Measurements from ENCODE around the gene DERL3.

DERL3 gene

GRCh38 chr22:23831261-23831660 lies 7.5 kb downstream of the DERL3 start:
- DNase-seq (ENCODE audit: low read depth): no peak

DNA sequence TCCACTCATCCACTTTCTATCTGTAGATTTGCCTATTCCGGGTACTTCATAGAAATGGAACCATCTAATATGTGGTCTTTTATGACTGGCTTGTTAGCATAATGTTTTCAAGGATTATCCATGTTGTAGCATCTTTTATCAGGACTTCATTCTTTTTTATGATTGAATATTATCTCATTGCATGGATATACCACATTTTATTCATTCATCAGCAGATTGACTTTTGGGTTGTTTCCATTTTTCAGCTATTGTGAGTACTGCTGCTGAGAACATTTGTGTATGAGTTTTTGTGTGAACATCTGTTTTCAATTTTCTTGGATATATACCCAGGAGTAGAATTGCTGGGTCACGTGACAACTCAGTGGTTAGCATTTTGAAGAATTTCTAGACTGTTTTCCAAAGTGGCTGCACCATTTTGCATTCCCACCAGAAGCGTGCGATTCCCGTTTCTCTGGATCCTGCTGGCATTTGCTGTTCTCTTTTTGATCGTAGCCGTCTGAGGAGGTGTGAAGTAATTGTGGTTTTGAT lies 8.9 kb downstream of the DERL3 start:
- DNase-seq (ENCODE audit: low read depth): no peak

DNA sequence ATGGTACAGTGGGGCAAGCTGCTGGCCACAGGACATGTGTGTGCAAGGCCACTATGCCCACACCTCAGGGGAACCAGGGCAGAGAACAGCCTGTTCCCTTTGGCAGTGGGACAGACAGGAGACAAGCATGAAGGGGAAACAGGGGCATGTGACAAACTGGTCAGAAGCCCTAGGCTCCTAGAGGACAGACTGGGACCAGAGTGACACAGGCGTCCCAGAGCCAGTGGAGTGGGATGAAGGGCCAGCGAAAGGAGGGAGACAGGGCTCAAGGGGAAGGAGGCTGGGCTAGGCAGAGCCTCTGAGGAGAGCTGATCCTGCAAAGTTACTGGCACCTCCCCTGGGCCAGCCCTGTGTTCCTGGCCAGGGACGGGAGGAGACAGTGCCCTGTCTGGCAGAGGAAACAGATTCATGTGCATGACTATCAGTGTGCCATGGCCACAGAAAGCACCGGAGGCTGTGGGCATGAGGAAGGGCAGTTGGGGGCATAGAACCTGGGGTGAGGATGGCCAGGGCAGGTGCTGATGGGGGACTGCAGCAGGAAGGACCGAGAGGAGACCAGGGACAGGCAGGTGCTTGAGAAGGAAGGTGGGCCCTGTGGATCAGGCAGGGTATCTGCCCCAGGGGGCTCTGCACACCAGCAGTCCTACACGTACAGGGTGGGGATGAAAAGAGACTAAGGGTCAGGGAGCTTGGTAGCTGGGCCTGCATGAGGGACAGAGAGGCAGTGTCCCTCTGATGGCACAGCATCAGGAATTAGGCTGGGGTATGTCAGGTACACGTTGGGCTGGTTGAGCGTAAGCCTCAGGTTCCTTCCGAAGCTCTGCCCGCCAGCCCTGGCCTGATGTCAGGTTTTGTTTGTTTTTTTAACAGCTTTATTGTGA lies 9.8 kb downstream of the DERL3 start:
- DNase-seq (ENCODE audit: low read depth): no peak

- DNase-seq (ENCODE audit: low read depth): no peak
These were observed 11.3 kb downstream of the DERL3 start for GRCh38 chr22:23827351-23827995.

DNA sequence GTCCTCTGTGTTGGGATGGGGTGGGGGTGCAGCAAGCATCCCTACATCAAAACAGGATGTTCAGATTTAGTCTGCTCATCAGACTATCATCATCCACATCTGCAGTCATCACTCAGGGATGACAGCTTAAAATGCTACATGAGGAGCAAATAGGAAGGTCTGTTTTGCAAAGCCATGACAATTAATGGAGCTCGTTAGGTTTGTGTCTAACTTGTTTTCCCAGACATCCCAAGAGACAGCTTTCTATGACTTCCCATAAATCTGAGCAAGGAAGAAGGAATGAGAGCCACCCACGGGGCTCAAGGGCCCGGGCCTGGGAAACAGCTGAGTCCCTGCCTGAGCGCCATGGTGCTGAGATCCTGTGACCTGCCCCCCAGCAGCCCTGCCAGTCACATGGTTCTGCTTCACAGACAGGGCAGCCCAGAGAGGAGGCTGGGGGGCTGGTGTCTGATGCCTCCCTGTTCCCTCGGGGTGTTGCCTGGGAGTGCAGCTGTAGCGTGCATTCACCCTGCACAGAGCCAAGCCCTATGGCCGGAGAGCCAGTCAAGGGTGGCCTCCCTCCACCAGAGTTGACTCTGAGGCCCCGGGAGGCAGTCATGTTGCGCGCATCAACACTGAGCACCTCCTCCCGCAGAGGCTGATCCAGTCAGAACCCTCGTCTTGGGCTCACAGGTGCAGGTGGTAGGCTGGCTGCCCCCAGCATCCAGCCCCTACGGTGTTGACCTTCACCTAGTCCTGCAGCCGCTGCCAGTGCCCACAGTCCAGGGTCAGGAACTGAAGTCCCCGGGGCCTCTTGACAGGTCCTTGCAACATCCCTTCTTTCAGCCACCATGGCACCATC lies 12.1 kb downstream of the DERL3 start:
- DNase-seq (ENCODE audit: low read depth): no peak

- DNase-seq (ENCODE audit: low read depth): no peak
These were observed 13.4 kb downstream of the DERL3 start for GRCh38 chr22:23825246-23825905.

GRCh38 chr22:23824476-23825245 lies 14.1 kb downstream of the DERL3 start:
- no peak for DNase-seq (ENCODE audit: low read depth)

- DNase-seq (ENCODE audit: low read depth): no peak
These were observed 15.4 kb downstream of the DERL3 start for GRCh38 chr22:23823331-23823791.

- no peak for DNase-seq (ENCODE audit: low read depth)
These were observed 16.6 kb downstream of the DERL3 start for GRCh38 chr22:23822101-23822671.

GRCh38 chr22:23820748-23821211 lies 18.0 kb downstream of the DERL3 start:
- no peak for DNase-seq (ENCODE audit: low read depth)

GRCh38 chr22:23818541-23818940 lies 20.3 kb downstream of the DERL3 start:
- no peak for DNase-seq (ENCODE audit: low read depth)

DNA sequence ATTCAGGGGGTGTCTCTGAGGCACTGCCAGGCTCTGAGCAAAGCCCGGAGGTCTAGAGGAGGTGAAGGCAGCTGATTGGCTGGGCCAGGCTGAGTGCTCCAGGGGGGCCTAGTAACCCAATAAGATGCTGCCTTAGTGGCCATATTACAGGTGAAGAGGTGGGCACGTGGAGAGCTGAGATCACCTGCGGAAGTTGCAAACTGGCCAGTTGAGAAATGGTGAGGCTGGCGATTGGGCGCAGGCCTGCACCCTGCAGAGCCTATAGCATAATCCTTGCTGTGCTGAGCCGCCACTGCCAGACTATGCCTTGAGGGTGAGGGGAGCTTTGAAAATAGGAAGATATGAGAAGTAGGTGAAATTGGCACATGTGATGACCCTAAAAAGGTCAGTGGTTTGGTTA lies 21.7 kb downstream of the DERL3 start:
- no peak for DNase-seq (ENCODE audit: low read depth)

DNA sequence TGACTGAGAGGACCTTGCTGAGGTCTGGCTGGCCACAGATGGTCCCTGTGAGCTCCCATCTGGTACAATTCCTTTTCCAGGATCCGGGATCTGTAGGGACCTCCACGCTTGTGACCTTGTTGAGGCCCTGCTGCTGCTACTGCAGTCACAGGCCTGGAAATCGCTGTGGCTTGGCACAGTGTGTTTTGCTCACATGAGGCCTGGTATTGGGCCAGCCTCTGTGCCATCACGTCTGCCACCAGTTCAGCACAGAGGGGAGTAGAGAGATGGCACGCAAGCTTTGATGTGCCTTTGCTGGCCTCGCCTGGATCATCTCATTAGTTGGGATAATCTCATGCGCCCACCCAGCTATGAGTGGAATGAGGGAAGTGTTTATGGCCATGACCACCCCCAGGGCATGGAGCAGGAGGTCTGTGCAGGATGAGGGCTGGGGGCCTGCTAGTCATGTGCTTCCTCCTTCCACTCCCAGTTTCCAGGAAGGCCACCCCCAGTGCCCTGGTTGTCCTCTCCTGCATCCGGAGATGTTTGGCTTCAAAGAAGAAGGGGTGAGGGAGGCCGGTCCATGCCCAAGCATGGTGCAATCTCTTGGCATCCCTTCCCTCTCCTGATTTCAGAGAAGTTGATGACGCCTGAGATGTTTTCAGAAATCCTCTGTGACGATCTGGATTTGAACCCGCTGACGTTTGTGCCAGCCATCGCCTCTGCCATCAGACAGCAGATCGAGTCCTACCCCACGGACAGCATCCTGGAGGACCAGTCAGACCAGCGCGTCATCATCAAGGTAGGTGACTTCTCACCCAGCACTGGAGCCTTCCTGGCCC lies 22.4 kb downstream of the DERL3 start:
- DNase-seq (ENCODE audit: low read depth): no peak

DNA sequence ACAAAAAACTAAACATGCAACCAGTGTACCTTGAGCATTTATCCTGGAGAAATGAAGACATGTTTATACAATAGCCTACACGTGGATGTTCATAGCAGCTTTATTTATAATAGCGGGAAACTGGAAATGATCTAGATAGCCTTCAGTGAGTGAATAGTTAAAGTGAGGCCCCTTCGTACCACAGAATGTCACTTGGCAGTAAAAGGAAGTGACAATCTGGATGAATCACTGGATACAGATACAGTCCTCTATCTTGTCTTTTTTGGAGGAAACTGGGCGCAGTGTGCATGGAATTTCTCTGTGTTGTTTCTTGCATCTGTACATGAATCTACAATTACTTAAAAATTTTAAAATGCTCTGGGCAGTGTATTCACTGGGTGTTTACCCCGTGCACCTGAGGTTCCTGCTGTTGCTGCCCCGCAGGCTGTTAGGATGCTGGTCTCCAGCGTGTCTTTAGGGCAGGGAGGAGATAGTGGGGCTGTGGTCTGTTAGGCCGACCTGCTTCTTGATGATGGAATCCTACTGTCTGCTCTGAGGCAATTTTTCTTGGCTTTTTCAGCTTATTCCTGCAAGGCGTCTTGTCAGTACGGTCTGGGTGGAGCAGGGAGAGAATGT lies 23.2 kb downstream of the DERL3 start:
- DNase-seq (ENCODE audit: low read depth): no peak

- no peak for DNase-seq (ENCODE audit: low read depth)
These were observed 26.4 kb downstream of the DERL3 start for GRCh38 chr22:23812378-23812777.

- DNase-seq (ENCODE audit: low read depth): no peak
These were observed 32.0 kb downstream of the DERL3 start for GRCh38 chr22:23806837-23807236.

- no peak for DNase-seq (ENCODE audit: low read depth)
These were observed 34.0 kb downstream of the DERL3 start for GRCh38 chr22:23804781-23805291.

GRCh38 chr22:23803001-23803819 lies 35.6 kb downstream of the DERL3 start:
- DNase-seq (ENCODE audit: low read depth): no peak
